ENCODE results near the gene RELL1.
A peak's percentile ranks its signal among the peaks of the same experiment; 100 is the strongest.

The RELL1 gene

GRCh38 chr4:37728064-37728463, 41.9 kb upstream of the RELL1 start:
- H3K4me3 ChIP-seq (ENCODE audit: low read length) = no peak overlapping the region
- TF ChIP-seq, protein P1, sequence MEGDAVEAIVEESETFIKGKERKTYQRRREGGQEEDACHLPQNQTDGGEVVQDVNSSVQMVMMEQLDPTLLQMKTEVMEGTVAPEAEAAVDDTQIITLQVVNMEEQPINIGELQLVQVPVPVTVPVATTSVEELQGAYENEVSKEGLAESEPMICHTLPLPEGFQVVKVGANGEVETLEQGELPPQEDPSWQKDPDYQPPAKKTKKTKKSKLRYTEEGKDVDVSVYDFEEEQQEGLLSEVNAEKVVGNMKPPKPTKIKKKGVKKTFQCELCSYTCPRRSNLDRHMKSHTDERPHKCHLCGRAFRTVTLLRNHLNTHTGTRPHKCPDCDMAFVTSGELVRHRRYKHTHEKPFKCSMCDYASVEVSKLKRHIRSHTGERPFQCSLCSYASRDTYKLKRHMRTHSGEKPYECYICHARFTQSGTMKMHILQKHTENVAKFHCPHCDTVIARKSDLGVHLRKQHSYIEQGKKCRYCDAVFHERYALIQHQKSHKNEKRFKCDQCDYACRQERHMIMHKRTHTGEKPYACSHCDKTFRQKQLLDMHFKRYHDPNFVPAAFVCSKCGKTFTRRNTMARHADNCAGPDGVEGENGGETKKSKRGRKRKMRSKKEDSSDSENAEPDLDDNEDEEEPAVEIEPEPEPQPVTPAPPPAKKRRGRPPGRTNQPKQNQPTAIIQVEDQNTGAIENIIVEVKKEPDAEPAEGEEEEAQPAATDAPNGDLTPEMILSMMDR (conservative IDR thresholded peaks at IDR 0.05; ENCODE audit: low read length) = no peak
- no peak for DNase-seq (ENCODE audit: low read depth)

- TF ChIP-seq, protein P1 (conservative IDR thresholded peaks at IDR 0.05; ENCODE audit: low read length) = no peak
- DNase-seq (ENCODE audit: low read depth) = no peak
- H3K4me3 ChIP-seq (ENCODE audit: low read length) = no peak overlapping the region
Measured at GRCh38 chr4:37727635-37728034, 41.5 kb upstream of the RELL1 start.

DNA sequence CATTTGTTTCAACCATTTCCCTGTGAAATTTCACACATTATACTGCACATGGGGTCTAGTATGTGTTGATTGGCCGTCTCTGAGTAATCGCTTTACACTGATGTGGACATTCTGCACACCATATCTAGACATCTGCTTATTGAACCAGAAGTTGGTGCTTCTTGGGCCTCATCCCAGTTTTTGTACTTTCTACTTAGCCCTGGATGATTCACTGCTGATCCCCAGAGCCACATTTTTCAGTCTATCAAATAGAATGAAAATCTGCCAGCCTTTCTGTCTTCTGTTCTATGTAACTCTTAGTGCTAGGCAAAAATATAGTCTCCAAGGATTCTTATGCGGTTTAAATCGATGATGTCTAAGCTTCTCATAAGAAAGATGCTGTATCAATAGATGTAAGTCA, 40.5 kb upstream of the RELL1 start:
- peak; percentile 29 for DNase-seq (ENCODE audit: low read depth)
- no peak overlapping the region for H3K4me3 ChIP-seq (ENCODE audit: low read length)
- TF ChIP-seq, protein P1 (conservative IDR thresholded peaks at IDR 0.05; ENCODE audit: low read length) = no peak

GRCh38 chr4:37725718-37726117, 39.5 kb upstream of the RELL1 start:
- no peak for DNase-seq (ENCODE audit: low read depth)
- TF ChIP-seq, protein P1 (conservative IDR thresholded peaks at IDR 0.05; ENCODE audit: low read length) = no peak
- no peak overlapping the region for H3K4me3 ChIP-seq (ENCODE audit: low read length)

- no peak for DNase-seq (ENCODE audit: low read depth)
- TF ChIP-seq, protein P1 (conservative IDR thresholded peaks at IDR 0.05; ENCODE audit: low read length) = no peak
- no peak overlapping the region for H3K4me3 ChIP-seq (ENCODE audit: low read length)
Measured at GRCh38 chr4:37723067-37723466, 36.9 kb upstream of the RELL1 start.

- no peak overlapping the region for H3K4me3 ChIP-seq (ENCODE audit: low read length)
- DNase-seq (ENCODE audit: low read depth) = no peak
- TF ChIP-seq, protein P1 (conservative IDR thresholded peaks at IDR 0.05; ENCODE audit: low read length) = no peak
Measured at GRCh38 chr4:37721995-37722638, 35.9 kb upstream of the RELL1 start.

- TF ChIP-seq, protein P1 (conservative IDR thresholded peaks at IDR 0.05; ENCODE audit: low read length) = no peak
- H3K4me3 ChIP-seq (ENCODE audit: low read length) = no peak overlapping the region
- peak; percentile 23 for DNase-seq (ENCODE audit: low read depth)
Measured at GRCh38 chr4:37719021-37719420, 32.8 kb upstream of the RELL1 start.
